ENCODE measurements around the gene SLC1A3. TPM values are rescaled to one million over a fixed set of nuclear protein-coding genes. Genes with fewer than 3 reads are reported as not detected.

Gene SLC1A3
- total RNA-seq, 1 experiment from 2014 or later = 18.6 TPM

- Histone ChIP-seq H4K8ac (replicated peaks; ENCODE audit: insufficient read length, low read depth, low read length) (no peak overlapping the region), H3K4me2 (ENCODE audit: insufficient read depth, insufficient read length, low read length) (no peak overlapping the region), H3K4ac (ENCODE audit: low read depth, low read length) (no peak overlapping the region), H4K91ac (ENCODE audit: insufficient read length, low read depth, low read length) (no peak overlapping the region), H2BK12ac (ENCODE audit: insufficient read length, low read depth, low read length) (no peak overlapping the region), H3K79me2 (ENCODE audit: insufficient read depth, low read length) (no peaks in the 10 kb centered on the region), H4K20me1 (ENCODE audit: control insufficient read depth, insufficient read depth, insufficient read length) (no peaks in the 10 kb centered on the region), H3T11ph (ENCODE audit: low read length) (no peak overlapping the region), H3K27me3 (ENCODE audit: insufficient read depth, low read length) (no peaks in the 10 kb centered on the region), H2BK5ac (ENCODE audit: insufficient read length, low read length) (no peak overlapping the region), H3K18ac (ENCODE audit: insufficient read length, low read depth, low read length) (no peak overlapping the region), H3K23ac (ENCODE audit: insufficient read length, low read depth, low read length) (no peak overlapping the region), H3K14ac (ENCODE audit: insufficient read depth, low read length) (no peak overlapping the region), H2BK15ac (ENCODE audit: low read depth, low read length) (no peak overlapping the region), H3K9me3 (ENCODE audit: control insufficient read depth, low read depth, low read length) (no peaks in the 10 kb centered on the region), H3K79me1 (ENCODE audit: insufficient read depth, low read depth, low read length, poor library complexity, severe bottlenecking) (no peaks in the 10 kb centered on the region), H3K4me1 (ENCODE audit: insufficient read depth, low read length) (no peaks in the 10 kb centered on the region), H2BK20ac (ENCODE audit: low read depth, low read length, poor library complexity, severe bottlenecking) (no peak overlapping the region), H2AK5ac (ENCODE audit: insufficient read length, low read length) (no peak overlapping the region), H3K9ac (ENCODE audit: extremely low read depth, insufficient read length, low read length) (no peak overlapping the region), H2BK120ac (ENCODE audit: low read depth, low read length, poor library complexity, severe bottlenecking) (no peak overlapping the region), H3K23me2 (ENCODE audit: insufficient read length, low read depth, low read length, poor library complexity, severe bottlenecking) (no peaks in the 10 kb centered on the region), H3K56ac (ENCODE audit: insufficient read length, low read depth, low read length) (no peak overlapping the region), H3K27ac (ENCODE audit: insufficient read length, low read depth, low read length) (no peak overlapping the region), H2AFZ (ENCODE audit: low read length) (no peak overlapping the region), H4K5ac (ENCODE audit: insufficient read length, low read depth, low read length) (no peak overlapping the region)
- WGBS (ENCODE audit: extremely low coverage, insufficient read length, low lambda C conversion rate) = no CpG with 5 or more reads among the region's 3 CpGs
- Mint-ChIP-seq H3K36me3 (ENCODE audit: insufficient read depth in 1 of 3, low read depth in 3 of 3) (peaks cover 0 to 6% (median 0%) of the 10 kb centered on the region in 3 experiments; a peak in 1 of 7 replicates), H3K27ac (0 out of 7 replicates have a peak overlapping the region, but pooled peaks of 1 of the 3 experiments have one; percentile 8), H3K27me3 (ENCODE audit: low read depth) (peaks cover 6% of the 10 kb centered on the region; the same call in 1 of the 2 replicates), H3K4me3 (no peak overlapping the region), H3K4me1 (peaks cover 8 to 10% of the 10 kb centered on the region in 2 experiments), H3K9me3 (peaks cover 5 to 8% of the 10 kb centered on the region in 2 experiments; a peak in 1 of 5 replicates)
- no peak for TF ChIP-seq CTCF (conservative IDR thresholded peaks at IDR 0.05)
- DNase-seq = no peak
Observed at GRCh38 chr5:36705055-36705454, 98.6 kb downstream of the SLC1A3 start.

All from H9 (cell line).